IPS-NIHi11 (cell line): Measurements from ENCODE around the gene PDE2A.

Experiments
- DNase-seq: peaks from one replicate; pipeline ENCODE4 v3.0.0; 2012; ENCODE audit warnings: mixed read lengths, low spot score

The PDE2A gene

DNA sequence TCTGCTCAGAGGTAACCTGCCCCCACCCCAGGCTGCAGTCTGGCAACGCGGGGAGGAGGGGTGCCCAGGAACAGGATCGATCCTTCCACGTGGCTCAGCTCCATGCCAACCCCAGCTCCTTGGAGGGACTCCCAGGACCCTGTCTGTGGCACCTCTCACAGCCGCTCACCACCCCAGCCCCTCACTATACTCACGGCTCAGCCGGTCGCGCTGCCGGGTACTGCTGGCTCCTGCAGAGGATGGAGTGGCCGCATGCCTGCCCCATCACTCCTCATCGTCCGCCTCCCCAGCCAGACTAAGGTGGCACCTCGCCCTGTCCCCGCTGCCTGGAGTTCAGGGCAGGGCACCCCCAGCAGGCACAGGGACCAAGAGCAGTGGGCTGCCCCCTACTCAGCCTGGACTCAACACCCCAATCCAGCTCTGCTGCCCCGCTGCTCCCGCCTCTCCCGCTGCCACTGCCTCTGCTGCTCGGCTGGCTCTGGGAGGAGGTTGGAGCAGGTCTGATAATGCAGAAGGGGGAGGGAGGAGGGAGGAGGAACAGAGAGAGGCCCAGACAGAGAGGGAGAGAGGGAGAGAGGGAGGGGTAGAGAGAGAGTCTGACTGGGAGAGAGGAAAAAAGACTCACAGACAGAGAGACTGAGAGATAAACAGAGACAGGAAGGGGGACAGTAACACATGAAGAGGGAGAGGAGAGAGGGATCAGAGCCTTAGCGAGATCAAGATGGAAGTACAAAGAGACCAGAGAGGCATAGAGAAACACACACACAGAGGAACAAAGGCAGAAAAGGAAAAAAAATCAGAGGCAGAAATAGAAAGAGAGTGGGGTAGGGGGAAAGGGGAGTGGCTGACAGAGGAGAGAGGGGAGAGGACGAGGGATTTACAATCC is at the start of gene PDE2A:
Gene PDE2A (minus strand): TSS at position 480 of the 886 bp plus-strand sequence. CDS start 215 bp downstream, at position 265.
- no peak for DNase-seq

DNA sequence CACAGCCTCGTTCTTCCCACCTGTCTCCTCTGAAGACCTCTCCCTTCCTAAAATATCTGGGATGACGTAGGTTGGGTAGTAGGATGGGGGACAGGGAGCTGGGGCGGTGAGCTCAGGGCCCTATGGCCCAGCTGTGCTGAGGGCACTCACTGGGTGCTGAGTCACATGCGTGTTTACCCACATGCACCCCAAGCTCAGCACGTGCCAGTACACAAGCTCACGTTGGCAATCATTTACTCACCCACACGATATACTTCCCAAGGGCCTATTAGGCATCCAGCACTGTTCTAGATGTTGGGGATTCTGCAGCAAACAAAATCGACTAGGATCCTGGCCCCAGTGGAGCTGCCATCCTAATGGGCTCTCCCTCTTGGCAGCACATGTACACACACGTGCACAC is 49.3 kb upstream of the PDE2A start:
- DNase-seq, result no peak

DNA sequence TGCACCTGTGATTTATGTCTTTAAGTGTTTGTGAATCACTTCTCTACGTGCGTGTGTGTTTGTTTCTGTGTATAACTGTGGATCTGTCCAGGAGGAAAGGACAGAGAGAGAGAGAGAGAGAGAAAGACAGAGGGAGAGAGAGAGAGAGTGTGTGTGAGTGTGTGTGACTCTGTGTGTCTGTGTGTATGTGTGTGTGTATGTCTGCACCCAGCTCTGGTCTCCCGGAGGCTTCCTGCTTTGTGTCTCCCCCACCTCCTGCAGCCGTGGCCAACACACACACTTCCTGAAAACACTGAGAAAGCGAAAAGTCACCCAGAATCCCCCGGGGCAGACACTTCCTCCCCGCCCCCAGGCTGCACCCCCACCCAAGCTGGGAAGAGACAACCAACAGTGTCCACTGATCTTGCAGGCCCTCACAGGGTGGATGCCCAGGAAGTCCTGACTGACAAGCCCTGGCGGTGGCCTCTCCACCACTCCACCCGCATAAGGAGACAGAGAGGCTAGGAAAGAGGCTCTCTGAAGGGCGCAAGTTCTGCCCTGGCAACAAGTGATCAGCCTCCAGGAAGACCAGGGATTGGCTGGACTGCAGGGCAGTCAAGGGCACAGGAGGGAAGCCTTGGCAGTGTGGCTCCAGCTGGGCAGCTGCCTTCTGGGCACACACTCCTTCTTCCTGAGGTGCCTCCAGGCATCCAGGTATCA is 48.0 kb upstream of the PDE2A start:
- DNase-seq, result peak; percentile 92

GRCh38 chr11:72721689-72722049 is 47.4 kb upstream of the PDE2A start:
- DNase-seq, result no peak

DNA sequence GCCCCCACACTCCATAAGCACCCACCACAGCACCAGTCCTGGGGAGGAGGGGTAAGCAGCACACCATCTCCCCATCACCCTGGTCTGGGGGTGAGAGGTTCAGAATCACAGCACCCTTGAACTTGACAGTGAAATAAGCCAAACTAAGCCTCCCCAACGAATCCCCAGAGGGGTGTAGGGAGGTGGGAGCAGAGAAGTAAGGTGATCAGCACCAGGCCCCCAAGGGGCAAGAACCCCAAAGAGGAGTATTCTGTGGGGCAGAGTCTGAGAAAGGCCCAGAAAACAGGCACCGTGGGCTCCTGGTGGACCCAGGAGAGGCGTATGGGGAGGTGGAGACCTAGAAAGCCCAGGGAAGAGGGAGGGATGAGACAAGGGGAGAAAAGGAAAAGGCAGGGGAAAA is 47.1 kb upstream of the PDE2A start:
- no peak for DNase-seq

DNA sequence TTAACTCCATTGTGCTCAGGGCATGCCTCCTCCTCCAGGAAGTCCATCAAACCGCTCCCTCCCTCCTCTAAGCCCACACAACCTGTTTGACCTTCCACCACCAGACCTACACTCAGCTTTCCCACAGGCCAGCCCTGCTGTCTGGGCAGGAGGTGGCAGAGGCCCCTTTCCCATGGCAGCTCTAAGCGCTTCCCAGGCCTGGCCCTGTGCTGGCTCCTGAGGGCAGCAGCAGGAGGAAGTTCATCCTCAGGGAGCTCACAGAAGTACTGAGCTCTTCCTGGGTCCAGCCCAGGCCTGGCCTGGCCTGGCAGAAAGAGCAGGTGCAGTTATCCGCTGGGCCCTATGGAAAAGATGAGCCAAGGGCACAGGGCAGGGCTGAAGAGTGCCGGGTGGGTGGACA is 46.6 kb upstream of the PDE2A start:
- no peak for DNase-seq

GRCh38 chr11:72720047-72720446 is 45.8 kb upstream of the PDE2A start:
- DNase-seq, result no peak

DNA sequence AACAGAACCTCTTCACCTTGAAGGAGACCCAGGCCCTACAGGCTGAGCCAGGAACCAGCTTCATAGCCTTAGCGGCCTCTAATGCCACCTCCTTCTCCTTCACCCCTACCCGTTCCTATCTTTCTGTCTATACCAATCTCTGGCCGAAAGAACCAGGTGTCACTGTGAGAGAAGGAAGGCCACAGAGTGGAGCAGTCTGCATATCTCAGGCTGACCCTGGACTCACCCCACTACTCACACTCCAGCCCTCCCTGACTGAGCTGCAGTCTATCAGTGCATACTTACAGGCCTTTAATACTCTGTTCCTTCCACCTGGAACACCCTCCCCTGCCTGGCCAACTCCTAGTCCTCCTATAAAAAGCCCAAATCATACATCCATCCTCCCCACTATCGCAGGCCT is 45.3 kb upstream of the PDE2A start:
- DNase-seq, result no peak

DNA sequence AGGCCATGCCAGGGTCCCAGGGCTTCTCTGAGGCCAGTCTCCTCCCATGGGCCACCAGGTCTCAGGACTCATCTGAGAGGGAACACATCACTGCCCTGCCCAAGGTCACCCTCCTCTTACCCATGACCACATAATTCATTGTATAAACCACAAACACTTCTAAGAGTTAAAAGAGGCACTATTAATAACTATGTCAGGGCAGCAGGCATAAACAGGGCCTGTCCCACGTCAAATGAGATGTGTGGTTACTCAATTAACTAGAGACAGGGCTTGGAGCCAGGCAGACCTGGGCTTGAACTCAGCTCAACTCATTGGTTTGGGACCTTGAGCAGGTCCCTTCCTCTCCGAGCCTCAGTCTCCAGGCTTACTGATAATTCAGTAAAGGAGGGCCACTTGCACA is 44.9 kb upstream of the PDE2A start:
- no peak for DNase-seq

DNA sequence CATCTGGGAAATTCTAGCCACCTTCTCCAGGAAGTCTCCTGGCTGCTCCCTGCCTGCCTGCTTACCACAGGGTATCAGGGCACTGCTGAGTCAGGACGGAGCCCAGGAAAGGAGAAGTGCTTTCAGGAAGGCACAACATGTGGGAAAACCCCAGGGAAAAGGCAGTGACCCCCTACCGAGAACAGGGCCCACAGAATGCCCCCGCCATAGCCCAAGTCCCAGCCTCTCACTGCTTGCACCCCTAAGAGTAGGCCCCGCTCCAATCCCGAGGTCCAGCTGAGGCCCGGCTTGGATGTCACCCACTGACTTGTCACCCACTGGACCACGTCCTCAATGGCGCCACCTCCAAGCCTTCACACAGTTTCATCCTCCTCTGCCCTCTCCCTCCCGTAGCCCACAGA is 43.9 kb upstream of the PDE2A start:
- DNase-seq, result no peak

DNA sequence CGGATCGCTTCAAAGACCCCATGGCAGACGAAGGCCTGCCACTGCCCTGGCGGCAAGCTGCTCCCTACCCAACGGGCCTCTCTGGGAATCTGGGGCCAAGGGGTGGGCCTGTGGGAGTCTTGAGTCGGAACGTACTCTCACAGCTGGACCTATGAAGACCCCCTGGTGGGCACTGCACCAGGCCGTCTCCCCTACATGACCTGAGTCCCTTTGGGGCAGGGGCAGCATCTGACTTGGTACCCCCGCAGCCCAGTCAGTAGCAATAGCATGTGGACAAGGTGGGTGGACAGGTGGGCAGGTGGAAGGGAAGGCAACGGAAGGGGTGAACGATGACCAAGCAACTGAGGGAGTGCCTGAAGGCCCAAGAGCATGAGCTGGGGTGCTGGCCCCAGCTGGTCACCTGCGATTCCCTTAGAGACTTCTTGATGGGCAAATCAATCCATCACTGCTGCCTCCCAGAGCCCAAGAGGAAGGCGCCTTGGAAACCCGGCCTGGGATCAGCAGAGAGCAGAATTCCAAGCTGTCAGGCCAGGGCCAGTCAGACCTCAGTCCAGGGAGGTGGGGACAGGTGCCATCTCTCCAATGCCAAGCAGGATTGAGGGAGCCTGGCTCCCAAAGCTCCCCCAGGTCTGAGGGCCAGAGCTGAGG is 42.7 kb upstream of the PDE2A start:
- DNase-seq, result no peak

DNA sequence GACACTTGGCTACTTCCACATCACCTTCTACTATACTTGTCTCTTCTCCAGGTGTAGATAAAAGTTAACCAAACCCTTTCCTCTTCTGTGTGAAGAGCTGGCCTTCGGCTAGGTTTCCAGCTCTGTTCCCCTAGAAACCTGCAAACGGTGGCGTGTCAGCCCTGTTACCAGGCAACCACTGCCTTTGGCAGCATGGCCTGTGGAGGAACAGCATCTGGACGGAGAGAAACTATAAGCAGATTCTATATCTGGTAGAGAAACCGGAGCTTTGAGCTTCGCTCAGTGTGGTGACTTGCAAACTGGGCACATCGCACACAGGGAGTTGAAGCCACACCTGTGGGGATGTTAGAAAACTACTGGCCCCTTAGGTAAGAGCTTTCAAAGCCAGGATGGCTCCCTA is 42.1 kb upstream of the PDE2A start:
- no peak for DNase-seq

GRCh38 chr11:72712841-72713240 is 38.6 kb upstream of the PDE2A start:
- DNase-seq, result no peak

GRCh38 chr11:72712168-72712751 is 38.0 kb upstream of the PDE2A start:
- no peak for DNase-seq

- no peak for DNase-seq
These were observed 36.9 kb upstream of the PDE2A start for GRCh38 chr11:72711141-72711540.

- no peak for DNase-seq
These were observed 36.1 kb upstream of the PDE2A start for GRCh38 chr11:72710278-72710677.

DNA sequence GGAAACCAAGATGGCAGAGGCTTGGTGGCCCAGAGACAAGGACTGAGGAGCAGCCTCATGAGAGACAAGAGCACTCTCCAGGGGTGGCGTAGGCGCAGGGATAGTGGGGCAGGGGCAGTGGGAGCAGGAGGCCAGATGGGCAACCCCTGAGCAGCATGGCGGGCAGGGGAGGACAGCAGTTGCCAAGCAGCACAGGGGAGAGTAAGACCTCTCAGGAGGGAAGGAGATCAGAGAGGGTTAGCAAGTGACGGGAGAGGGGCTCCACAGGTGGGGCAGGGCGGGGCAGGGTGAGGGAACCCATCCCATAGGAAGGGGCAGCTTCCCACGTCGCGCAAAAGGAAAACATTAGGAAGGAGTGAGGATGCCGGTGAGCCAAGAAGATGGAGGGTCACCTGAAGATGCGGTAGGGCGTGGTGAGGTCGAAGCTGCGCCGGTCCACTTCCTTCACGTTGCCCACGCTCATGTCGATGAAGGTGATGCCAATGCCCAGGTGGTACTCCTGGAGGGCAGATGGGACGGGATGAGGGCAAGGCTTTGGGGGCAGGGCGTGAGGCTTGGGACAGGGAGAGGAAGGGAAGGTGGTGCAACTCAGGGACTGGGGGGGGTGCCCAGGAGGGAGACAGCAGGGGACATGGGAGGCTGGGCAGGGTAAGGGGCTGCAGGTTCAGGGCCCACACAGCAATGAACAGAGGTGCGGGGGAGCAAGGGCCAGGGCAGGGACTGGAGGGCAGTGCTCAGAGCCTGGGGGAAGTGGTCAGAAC is 35.4 kb upstream of the PDE2A start:
- no peak for DNase-seq

DNA sequence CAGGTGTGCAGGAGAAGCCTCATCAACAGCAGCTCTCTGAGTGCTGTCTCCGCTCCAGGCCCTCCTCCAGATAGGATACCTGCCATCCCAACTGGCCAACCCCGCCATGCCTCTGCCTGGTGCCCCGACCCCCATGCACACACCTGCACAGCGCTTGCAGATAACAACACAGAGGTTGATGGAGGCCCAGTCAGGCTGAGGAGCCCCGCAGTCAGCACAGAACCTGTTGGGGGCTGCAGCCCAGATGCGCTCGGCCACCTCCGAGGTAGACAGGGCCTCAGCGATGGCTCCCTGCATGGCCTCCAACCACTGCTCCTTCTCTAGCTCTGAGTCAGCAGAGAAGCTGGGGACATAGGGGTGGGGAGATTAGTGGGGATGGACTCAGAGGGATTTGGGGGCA is 32.8 kb upstream of the PDE2A start:
- no peak for DNase-seq

GRCh38 chr11:72706579-72706978 is 32.4 kb upstream of the PDE2A start:
- no peak for DNase-seq

GRCh38 chr11:72705442-72706365 is 31.5 kb upstream of the PDE2A start:
- DNase-seq, result peak; percentile 62

DNA sequence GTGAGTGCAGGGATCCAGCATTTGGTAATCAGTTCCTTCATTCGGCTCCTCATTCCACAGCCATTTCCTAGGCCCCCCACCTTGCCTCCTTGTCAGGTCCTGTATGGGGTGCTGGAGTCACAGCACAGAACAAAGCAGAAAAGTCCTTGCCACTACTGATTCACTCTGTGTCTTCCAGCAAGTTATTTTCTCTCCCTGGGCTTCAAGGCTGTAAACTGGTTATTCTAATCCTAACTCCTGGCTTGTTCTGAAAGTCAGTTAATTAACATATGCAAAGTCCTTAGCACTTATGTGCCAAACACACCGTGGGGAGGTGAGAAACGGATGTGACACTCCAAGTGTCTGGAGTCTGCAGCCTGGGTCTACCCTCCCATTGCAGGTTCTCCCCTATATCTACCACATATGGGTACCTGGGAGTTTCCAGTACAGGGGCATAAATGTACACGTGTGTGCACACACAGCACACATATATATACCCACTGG is 30.6 kb upstream of the PDE2A start:
- DNase-seq, result no peak
